Sciatic nerve (tissue), 2 donors: Measurements from ENCODE around the gene CCDC38. TPM values are rescaled to one million over a fixed set of nuclear protein-coding genes. Genes with fewer than 3 reads are reported as not detected.
"Not testable (repeated sequence)": the region's sequence is repeated elsewhere in the genome, so short reads cannot be mapped to it uniquely, and the experiment has no call there.

Experiments used
- ATAC-seq: fragments of 200-7000 bp; cut with Tn5 transposase; one replicate; pipeline ENCODE4 v1.9.1; 2020; ENCODE audit warnings: mild to moderate bottlenecking, moderate library complexity
- DNase-seq: peaks from one replicate; pipeline ENCODE4 v3.0.0-alpha.2; 2020; ENCODE audit warnings: low spot score
- intact Hi-C: fragments of 100-400 bp; cut with DNase I; formaldehyde crosslinking; loops from one replicate; pipeline ENCODE4 v1.14.2; 2022
- total RNA-seq: library from RNA; stranded (reverse); fragmentation: NEBNext Ultra II Directional; extraction: Animal tissue kit (Norgen Biotek cat#: 25700); gene quantifications from one replicate; pipeline ENCODE4 v1.2.1, GENCODE V29; 2021
- donor health status: DM: no; HTN: no; CAD: no.
- donor health status: DM: no; HTN: no; CAD: no.

CCDC38 gene
- total RNA-seq, 1 donor from 2014 or later = 0.40 TPM

GRCh38 chr12:95857156-95857555, 85.3 kb downstream of the CCDC38 start:
- no peak for DNase-seq
- intact Hi-C loops = no loop called here
- no peak for ATAC-seq

GRCh38 chr12:95852133-95852532, 90.3 kb downstream of the CCDC38 start:
- intact Hi-C loops = no loop called here
- peak; percentile 34 for ATAC-seq
- DNase-seq = no peak

- intact Hi-C loops = no loop called here
- ATAC-seq = no peak
- no peak for DNase-seq
Observed at GRCh38 chr12:95851606-95852005, 90.8 kb downstream of the CCDC38 start.

- DNase-seq = no peak
- no peak for ATAC-seq
- intact Hi-C loops = no loop called here
Observed at GRCh38 chr12:95848575-95849388, 93.6 kb downstream of the CCDC38 start.

- ATAC-seq = peak; percentile 49
- intact Hi-C loops, DNase-seq: not testable (repeated sequence)
Observed at GRCh38 chr12:95842426-95842825, 100.0 kb downstream of the CCDC38 start.

- peak; percentile 77 for ATAC-seq
- peak; percentile 69 for DNase-seq
- intact Hi-C loops = no loop called here
Observed at GRCh38 chr12:95838125-95838524, 104.3 kb downstream of the CCDC38 start.

GRCh38 chr12:95837240-95838038, 105.0 kb downstream of the CCDC38 start:
- DNase-seq = no peak
- intact Hi-C loops = no loop called here
- ATAC-seq = peak; percentile 82

GRCh38 chr12:95836630-95837239, 105.7 kb downstream of the CCDC38 start:
- ATAC-seq = peak; percentile 75
- no peak for DNase-seq
- intact Hi-C loops = no loop called here

GRCh38 chr12:95836185-95836609, 106.2 kb downstream of the CCDC38 start:
- no peak for ATAC-seq
- intact Hi-C loops = no loop called here

GRCh38 chr12:95834572-95834971, 107.8 kb downstream of the CCDC38 start:
- intact Hi-C loops = no loop called here
- no peak for DNase-seq

More at GRCh38 chr12:95836185-95836609, 106.2 kb downstream of the CCDC38 start:
- DNase-seq = no peak

GRCh38 chr12:95830335-95831089, 111.9 kb downstream of the CCDC38 start:
- ATAC-seq (no peak), DNase-seq (no peak)
- intact Hi-C loops = no loop called here

More at GRCh38 chr12:95834572-95834971, 107.8 kb downstream of the CCDC38 start:
- ATAC-seq = no peak

GRCh38 chr12:95829395-95829794, 113.0 kb downstream of the CCDC38 start:
- DNase-seq (no peak), ATAC-seq (no peak)
- intact Hi-C loops = no loop called here

GRCh38 chr12:95820096-95820703, 122.2 kb downstream of the CCDC38 start:
- DNase-seq = no peak
- intact Hi-C loops = no loop called here
- no peak for ATAC-seq

Other genes starting within 250 kb of the CCDC38 start
- 40.3 TPM for gene NTN4, start 151.8 kb downstream of the CCDC38 start, total RNA-seq
- 12.6 TPM for gene SNRPF, start 83.7 kb downstream of the CCDC38 start, total RNA-seq
- 0.76 TPM for gene AMDHD1, start 717 bp upstream of the CCDC38 start, total RNA-seq
- gene HAL, start 53.7 kb upstream of the CCDC38 start, total RNA-seq = 2.1 TPM
- 56.5 TPM for gene LTA4H, start 93.0 kb upstream of the CCDC38 start, total RNA-seq